Measurements from ENCODE around the gene SH2D4B. TPM values are rescaled to one million over a fixed set of nuclear protein-coding genes. Genes with fewer than 3 reads are reported as not detected.

SH2D4B gene
- total RNA-seq, 1 experiment from 2014 or later, result 0.07 TPM

GRCh38 chr10:80685355-80685754 is 147.7 kb downstream of the SH2D4B start:
- Histone ChIP-seq H3K36me3 (ENCODE audit: insufficient read depth, low read length) (no peaks in the 10 kb centered on the region), H3K9ac (ENCODE audit: low read length) (no peak overlapping the region), H3K79me2 (ENCODE audit: low read length) (no peaks in the 10 kb centered on the region), H3K27me3 (ENCODE audit: low read length) (no peaks in the 10 kb centered on the region), H3K4me2 (ENCODE audit: low read depth, low read length, poor library complexity, severe bottlenecking) (no peak overlapping the region), H3K27ac (ENCODE audit: low read length) (no peak overlapping the region), H3K4me3 (ENCODE audit: low read length) (no peak overlapping the region), H4K20me1 (ENCODE audit: insufficient read depth, low read depth, low read length) (no peaks in the 10 kb centered on the region), H2AFZ (ENCODE audit: low read length) (no peak overlapping the region), H3K9me2 (replicated peaks; ENCODE audit: insufficient read depth, low read length) (no peaks in the 10 kb centered on the region), H3K9me3 (ENCODE audit: low read length) (no peaks in the 10 kb centered on the region), H3K4me1 (ENCODE audit: low read length) (no peaks in the 10 kb centered on the region)
- DNase-seq, result no peak

- H2AFZ ChIP-seq (ENCODE audit: low read length), result no peak overlapping the region
- DNase-seq, result no peak
- H3K4me1 ChIP-seq (ENCODE audit: low read length), result no peaks in the 10 kb centered on the region
- no peak overlapping the region for H3K4me2 ChIP-seq (ENCODE audit: low read depth, low read length, poor library complexity, severe bottlenecking)
- no peak overlapping the region for H3K9ac ChIP-seq (ENCODE audit: low read length)
- no peak overlapping the region for H3K27ac ChIP-seq (ENCODE audit: low read length)
- no peaks in the 10 kb centered on the region for H3K9me3 ChIP-seq (ENCODE audit: low read length)
- no peaks in the 10 kb centered on the region for H4K20me1 ChIP-seq (ENCODE audit: insufficient read depth, low read depth, low read length)
- no peaks in the 10 kb centered on the region for H3K79me2 ChIP-seq (ENCODE audit: low read length)
- H3K27me3 ChIP-seq (ENCODE audit: low read length), result no peaks in the 10 kb centered on the region
- H3K36me3 ChIP-seq (ENCODE audit: insufficient read depth, low read length), result no peaks in the 10 kb centered on the region
- H3K9me2 ChIP-seq (replicated peaks; ENCODE audit: insufficient read depth, low read length), result no peaks in the 10 kb centered on the region
- H3K4me3 ChIP-seq (ENCODE audit: low read length), result no peak overlapping the region
These were observed 149.2 kb downstream of the SH2D4B start for GRCh38 chr10:80686734-80687475.

GRCh38 chr10:80687476-80687789 is 149.7 kb downstream of the SH2D4B start:
- H3K9ac ChIP-seq (ENCODE audit: low read length), result no peak overlapping the region
- no peak overlapping the region for H3K27ac ChIP-seq (ENCODE audit: low read length)
- H3K79me2 ChIP-seq (ENCODE audit: low read length), result no peaks in the 10 kb centered on the region
- no peaks in the 10 kb centered on the region for H4K20me1 ChIP-seq (ENCODE audit: insufficient read depth, low read depth, low read length)
- H3K27me3 ChIP-seq (ENCODE audit: low read length), result no peaks in the 10 kb centered on the region
- H3K4me1 ChIP-seq (ENCODE audit: low read length), result no peaks in the 10 kb centered on the region
- no peaks in the 10 kb centered on the region for H3K9me3 ChIP-seq (ENCODE audit: low read length)
- H3K4me3 ChIP-seq (ENCODE audit: low read length), result no peak overlapping the region
- no peaks in the 10 kb centered on the region for H3K36me3 ChIP-seq (ENCODE audit: insufficient read depth, low read length)
- H3K4me2 ChIP-seq (ENCODE audit: low read depth, low read length, poor library complexity, severe bottlenecking), result no peak overlapping the region
- no peak overlapping the region for H2AFZ ChIP-seq (ENCODE audit: low read length)
- no peak for DNase-seq
- H3K9me2 ChIP-seq (replicated peaks; ENCODE audit: insufficient read depth, low read length), result no peaks in the 10 kb centered on the region

GRCh38 chr10:80690434-80690833 is 152.7 kb downstream of the SH2D4B start:
- no peak for DNase-seq
- H2AFZ ChIP-seq (ENCODE audit: low read length), result no peak overlapping the region
- H3K79me2 ChIP-seq (ENCODE audit: low read length), result no peaks in the 10 kb centered on the region
- H3K4me3 ChIP-seq (ENCODE audit: low read length), result no peak overlapping the region
- H3K9ac ChIP-seq (ENCODE audit: low read length), result no peak overlapping the region
- no peaks in the 10 kb centered on the region for H3K4me1 ChIP-seq (ENCODE audit: low read length)
- H3K36me3 ChIP-seq (ENCODE audit: insufficient read depth, low read length), result no peaks in the 10 kb centered on the region
- H3K27me3 ChIP-seq (ENCODE audit: low read length), result no peaks in the 10 kb centered on the region
- H3K9me2 ChIP-seq (replicated peaks; ENCODE audit: insufficient read depth, low read length), result no peaks in the 10 kb centered on the region
- no peak overlapping the region for H3K27ac ChIP-seq (ENCODE audit: low read length)
- no peaks in the 10 kb centered on the region for H4K20me1 ChIP-seq (ENCODE audit: insufficient read depth, low read depth, low read length)
- H3K4me2 ChIP-seq (ENCODE audit: low read depth, low read length, poor library complexity, severe bottlenecking), result no peak overlapping the region
- H3K9me3 ChIP-seq (ENCODE audit: low read length), result no peaks in the 10 kb centered on the region

GRCh38 chr10:80691441-80691840 is 153.7 kb downstream of the SH2D4B start:
- Histone ChIP-seq H3K9me3 (ENCODE audit: low read length) (no peaks in the 10 kb centered on the region), H3K27me3 (ENCODE audit: low read length) (no peaks in the 10 kb centered on the region), H3K27ac (ENCODE audit: low read length) (no peak overlapping the region), H2AFZ (ENCODE audit: low read length) (no peak overlapping the region), H3K4me3 (ENCODE audit: low read length) (no peak overlapping the region), H4K20me1 (ENCODE audit: insufficient read depth, low read depth, low read length) (no peaks in the 10 kb centered on the region), H3K79me2 (ENCODE audit: low read length) (no peaks in the 10 kb centered on the region), H3K4me1 (ENCODE audit: low read length) (no peaks in the 10 kb centered on the region), H3K9ac (ENCODE audit: low read length) (no peak overlapping the region), H3K4me2 (ENCODE audit: low read depth, low read length, poor library complexity, severe bottlenecking) (no peak overlapping the region), H3K36me3 (ENCODE audit: insufficient read depth, low read length) (no peaks in the 10 kb centered on the region), H3K9me2 (replicated peaks; ENCODE audit: insufficient read depth, low read length) (no peaks in the 10 kb centered on the region)
- DNase-seq, result no peak

GRCh38 chr10:80693565-80693964 is 155.9 kb downstream of the SH2D4B start:
- Histone ChIP-seq H3K4me2 (ENCODE audit: low read depth, low read length, poor library complexity, severe bottlenecking) (no peak overlapping the region), H3K9ac (ENCODE audit: low read length) (no peak overlapping the region), H2AFZ (ENCODE audit: low read length) (no peak overlapping the region), H3K9me2 (replicated peaks; ENCODE audit: insufficient read depth, low read length) (no peaks in the 10 kb centered on the region), H3K4me1 (ENCODE audit: low read length) (no peaks in the 10 kb centered on the region), H3K4me3 (ENCODE audit: low read length) (no peak overlapping the region), H3K36me3 (ENCODE audit: insufficient read depth, low read length) (no peaks in the 10 kb centered on the region), H3K27ac (ENCODE audit: low read length) (no peak overlapping the region), H4K20me1 (ENCODE audit: insufficient read depth, low read depth, low read length) (no peaks in the 10 kb centered on the region), H3K27me3 (ENCODE audit: low read length) (no peaks in the 10 kb centered on the region), H3K79me2 (ENCODE audit: low read length) (no peaks in the 10 kb centered on the region), H3K9me3 (ENCODE audit: low read length) (no peaks in the 10 kb centered on the region)
- no peak for DNase-seq

- Histone ChIP-seq H3K4me2 (ENCODE audit: low read depth, low read length, poor library complexity, severe bottlenecking) (no peak overlapping the region), H3K9me2 (replicated peaks; ENCODE audit: insufficient read depth, low read length) (no peaks in the 10 kb centered on the region), H2AFZ (ENCODE audit: low read length) (no peak overlapping the region), H3K4me3 (ENCODE audit: low read length) (no peak overlapping the region), H4K20me1 (ENCODE audit: insufficient read depth, low read depth, low read length) (no peaks in the 10 kb centered on the region), H3K4me1 (ENCODE audit: low read length) (no peaks in the 10 kb centered on the region), H3K9me3 (ENCODE audit: low read length) (no peaks in the 10 kb centered on the region), H3K27ac (ENCODE audit: low read length) (no peak overlapping the region), H3K36me3 (ENCODE audit: insufficient read depth, low read length) (no peaks in the 10 kb centered on the region), H3K9ac (ENCODE audit: low read length) (no peak overlapping the region), H3K79me2 (ENCODE audit: low read length) (no peaks in the 10 kb centered on the region), H3K27me3 (ENCODE audit: low read length) (no peaks in the 10 kb centered on the region)
- no peak for DNase-seq
These were observed 157.2 kb downstream of the SH2D4B start for GRCh38 chr10:80694930-80695329.
